ENCODE measurements around the gene FYCO1. TPM values are rescaled to one million over a fixed set of nuclear protein-coding genes. Genes with fewer than 3 reads are reported as not detected.
A peak's percentile ranks its signal among the peaks of the same experiment; 100 is the strongest.

FYCO1 gene
- total and polyA plus RNA-seq, 9 of the 15 experiments (the other 6 are each of a cell fraction or from before 2014, with no cell fraction given): 2.1 to 13.8 (median 7.4) TPM

DNA sequence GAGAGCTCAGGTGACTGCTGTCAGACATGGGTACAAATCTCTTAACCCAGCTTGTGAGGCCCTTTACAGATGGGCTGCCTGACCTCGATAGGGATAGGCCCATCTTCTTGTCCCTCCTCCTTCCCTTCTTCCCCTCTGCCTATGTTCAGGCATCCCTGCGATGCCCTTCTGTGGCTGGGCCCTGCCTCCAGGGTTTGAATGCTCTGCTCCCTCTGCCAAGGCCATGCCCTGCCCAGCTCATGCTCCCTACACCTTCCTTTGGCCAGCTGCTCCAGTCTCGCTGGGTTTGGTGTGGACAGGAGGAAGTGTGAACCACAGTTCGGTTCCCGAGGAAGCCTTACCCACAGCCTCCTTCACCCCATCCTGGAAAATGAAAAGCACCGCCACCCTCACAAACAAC lies 4.3 kb downstream of the FYCO1 start:
- Histone ChIP-seq H4K20me1 (replicated peaks; ENCODE audit: control insufficient read depth, insufficient read depth, low read length) (peaks cover 15% of the 10 kb centered on the region), H3K9me3 (replicated peaks; ENCODE audit: control insufficient read depth, insufficient read depth, low read depth, low read length) (no peaks in the 10 kb centered on the region), H3K27ac (ENCODE audit: extremely low read depth, low read depth, low read length) (no peak overlapping the region), H3K36me3 (ENCODE audit: control insufficient read depth, insufficient read depth, low read length) (peaks cover 11% of the 10 kb centered on the region; the same call in 1 of the 3 replicates), H3K4me2 (ENCODE audit: insufficient read depth, low read length) (no peak overlapping the region), H3K4me3 (no peak overlapping the region), H3K9ac (ENCODE audit: insufficient read depth in 1 of 2, low read depth in 2 of 2, low read length in 2 of 2) (peak overlapping the region in 1 of 2 experiments; percentile 67; a peak in 2 of 4 replicates), H3K9me1 (ENCODE audit: control insufficient read depth, insufficient read depth, low read length) (peaks cover 17% of the 10 kb centered on the region), H3K4me1 (replicated peaks in 1 of 2; ENCODE audit: control insufficient read depth in 2 of 2, insufficient read depth in 2 of 2, low read length in 2 of 2) (peaks cover 28 to 49% of the 10 kb centered on the region in 2 experiments), H3K27me3 (ENCODE audit: control insufficient read depth in 2 of 2, insufficient read depth in 2 of 2, low read length in 2 of 2) (no peaks in the 10 kb centered on the region), H3K79me2 (ENCODE audit: control insufficient read depth, insufficient read depth, low read length) (peaks cover 85% of the 10 kb centered on the region), H2AFZ (ENCODE audit: low read depth, low read length) (no peak overlapping the region)
- intact Hi-C loops (cut with micrococcal nuclease): no loop called here
- DNase-seq (ENCODE audit: extremely low read depth in 1 of 4, low spot score in 3 of 4) (no peak), FAIRE-seq (no peak), ATAC-seq (no peak)
- 87% methylated on average over 6 of the region's 6 CpGs for WGBS (ENCODE audit: insufficient coverage, low coverage, missing lambda C conversion rate)
- ChIA-PET POLR2A (no interaction called here), CTCF (ENCODE audit: low intra/inter-chr PET ratio) (no interaction called here)
- BruUV-seq (replicated peaks): no TSS peak
- in situ Hi-C loops (cut with MboI): no loop called here
- TF ChIP-seq MEF2D (tag; conservative IDR thresholded peaks at IDR 0.05; ENCODE audit: low read depth): no peak
- TF ChIP-seq WHSC1 (IDR thresholded peaks at IDR 0.05; ENCODE audit: low read length): peak; percentile 33

DNA sequence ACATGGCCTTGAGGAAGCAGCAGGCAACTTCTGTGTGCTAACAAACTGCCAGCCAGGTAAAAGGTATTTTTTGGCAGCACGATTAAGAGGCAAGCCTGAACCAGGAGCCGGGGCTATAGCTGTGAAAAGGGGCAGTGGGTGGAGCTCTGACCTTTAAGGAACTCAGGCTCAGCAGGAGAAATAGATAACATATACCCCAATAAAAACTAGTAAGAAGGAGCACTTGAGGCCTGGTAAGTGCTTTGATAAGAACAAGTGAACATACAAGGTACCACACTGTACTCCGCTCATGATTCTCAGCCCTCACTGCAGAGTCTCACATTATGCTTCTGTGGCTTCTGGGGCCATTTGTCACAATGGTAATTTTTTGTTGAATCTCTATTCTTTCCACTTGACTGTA lies 5.4 kb downstream of the FYCO1 start:
- Histone ChIP-seq H3K27me3 (ENCODE audit: control insufficient read depth in 2 of 2, insufficient read depth in 2 of 2, low read length in 2 of 2) (no peaks in the 10 kb centered on the region), H3K79me2 (ENCODE audit: control insufficient read depth, insufficient read depth, low read length) (peaks cover 88% of the 10 kb centered on the region), H3K9me1 (ENCODE audit: control insufficient read depth, insufficient read depth, low read length) (peaks cover 17% of the 10 kb centered on the region), H2AFZ (ENCODE audit: low read depth, low read length) (no peak overlapping the region), H3K4me3 (no peak overlapping the region), H3K36me3 (ENCODE audit: control insufficient read depth, insufficient read depth, low read length) (peaks cover 15% of the 10 kb centered on the region; the same call in 2 of the 3 replicates), H3K4me1 (replicated peaks in 1 of 2; ENCODE audit: control insufficient read depth in 2 of 2, insufficient read depth in 2 of 2, low read length in 2 of 2) (peaks cover 19 to 54% of the 10 kb centered on the region in 2 experiments), H3K9ac (ENCODE audit: insufficient read depth in 1 of 2, low read depth in 2 of 2, low read length in 2 of 2) (peak overlapping the region in 1 of 2 experiments; percentile 6; a peak in 1 of 4 replicates), H3K4me2 (ENCODE audit: insufficient read depth, low read length) (peak overlapping the region; percentile 2; the same call in 1 of the 2 replicates), H3K27ac (ENCODE audit: extremely low read depth, low read depth, low read length) (no peak overlapping the region), H3K9me3 (replicated peaks; ENCODE audit: control insufficient read depth, insufficient read depth, low read depth, low read length) (no peaks in the 10 kb centered on the region), H4K20me1 (replicated peaks; ENCODE audit: control insufficient read depth, insufficient read depth, low read length) (peaks cover 27% of the 10 kb centered on the region)
- ChIA-PET CTCF (ENCODE audit: low intra/inter-chr PET ratio) (no interaction called here), POLR2A (interaction anchor here (1.1 kb wide), 1 partner anchor 24 kb away, joined by 3 read pairs; no protein-coding TSS in a partner anchor)
- peak; percentile 8; the same call in 1 of the 3 replicates for ATAC-seq
- peak; percentile 65 for FAIRE-seq
- in situ Hi-C loops (cut with MboI): no loop called here
- peak in 2 of 4 experiments; percentile 36 to 38 for DNase-seq (ENCODE audit: extremely low read depth in 1 of 4, low spot score in 3 of 4)
- intact Hi-C loops (cut with micrococcal nuclease): no loop called here
- WGBS (ENCODE audit: insufficient coverage, low coverage, missing lambda C conversion rate): 32% methylated on average over 3 of the region's 3 CpGs
- no TSS peak for BruUV-seq (replicated peaks)
- TF ChIP-seq, protein P1, sequence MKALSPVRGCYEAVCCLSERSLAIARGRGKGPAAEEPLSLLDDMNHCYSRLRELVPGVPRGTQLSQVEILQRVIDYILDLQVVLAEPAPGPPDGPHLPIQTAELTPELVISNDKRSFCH (CRISPR knock-in tag; IDR thresholded peaks at IDR 0.05): no peak
- TF ChIP-seq, protein P1 (tag; IDR thresholded peaks at IDR 0.05): 0 out of 2 replicates have a peak, but pooled peaks have one; percentile 37
- TF ChIP-seq RBM22 (IDR thresholded peaks at IDR 0.05; ENCODE audit: low read depth, low read length, poor library complexity, severe bottlenecking): no peak
- TF ChIP-seq, protein P2, sequence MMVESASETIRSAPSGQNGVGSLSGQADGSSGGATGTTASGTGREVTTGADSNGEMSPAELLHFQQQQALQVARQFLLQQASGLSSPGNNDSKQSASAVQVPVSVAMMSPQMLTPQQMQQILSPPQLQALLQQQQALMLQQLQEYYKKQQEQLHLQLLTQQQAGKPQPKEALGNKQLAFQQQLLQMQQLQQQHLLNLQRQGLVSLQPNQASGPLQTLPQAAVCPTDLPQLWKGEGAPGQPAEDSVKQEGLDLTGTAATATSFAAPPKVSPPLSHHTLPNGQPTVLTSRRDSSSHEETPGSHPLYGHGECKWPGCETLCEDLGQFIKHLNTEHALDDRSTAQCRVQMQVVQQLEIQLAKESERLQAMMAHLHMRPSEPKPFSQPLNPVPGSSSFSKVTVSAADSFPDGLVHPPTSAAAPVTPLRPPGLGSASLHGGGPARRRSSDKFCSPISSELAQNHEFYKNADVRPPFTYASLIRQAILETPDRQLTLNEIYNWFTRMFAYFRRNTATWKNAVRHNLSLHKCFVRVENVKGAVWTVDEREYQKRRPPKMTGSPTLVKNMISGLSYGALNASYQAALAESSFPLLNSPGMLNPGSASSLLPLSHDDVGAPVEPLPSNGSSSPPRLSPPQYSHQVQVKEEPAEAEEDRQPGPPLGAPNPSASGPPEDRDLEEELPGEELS (CRISPR knock-in tag; IDR thresholded peaks at IDR 0.05; ENCODE audit: borderline replicate concordance): no peak
- TF ChIP-seq, protein P3, sequence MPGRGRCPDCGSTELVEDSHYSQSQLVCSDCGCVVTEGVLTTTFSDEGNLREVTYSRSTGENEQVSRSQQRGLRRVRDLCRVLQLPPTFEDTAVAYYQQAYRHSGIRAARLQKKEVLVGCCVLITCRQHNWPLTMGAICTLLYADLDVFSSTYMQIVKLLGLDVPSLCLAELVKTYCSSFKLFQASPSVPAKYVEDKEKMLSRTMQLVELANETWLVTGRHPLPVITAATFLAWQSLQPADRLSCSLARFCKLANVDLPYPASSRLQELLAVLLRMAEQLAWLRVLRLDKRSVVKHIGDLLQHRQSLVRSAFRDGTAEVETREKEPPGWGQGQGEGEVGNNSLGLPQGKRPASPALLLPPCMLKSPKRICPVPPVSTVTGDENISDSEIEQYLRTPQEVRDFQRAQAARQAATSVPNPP (IDR thresholded peaks at IDR 0.05; ENCODE audit: borderline replicate concordance, insufficient read depth, insufficient read length): no peak
- TF ChIP-seq ZNF444 (CRISPR knock-in tag; IDR thresholded peaks at IDR 0.05): no peak
- TF ChIP-seq, protein P4, sequence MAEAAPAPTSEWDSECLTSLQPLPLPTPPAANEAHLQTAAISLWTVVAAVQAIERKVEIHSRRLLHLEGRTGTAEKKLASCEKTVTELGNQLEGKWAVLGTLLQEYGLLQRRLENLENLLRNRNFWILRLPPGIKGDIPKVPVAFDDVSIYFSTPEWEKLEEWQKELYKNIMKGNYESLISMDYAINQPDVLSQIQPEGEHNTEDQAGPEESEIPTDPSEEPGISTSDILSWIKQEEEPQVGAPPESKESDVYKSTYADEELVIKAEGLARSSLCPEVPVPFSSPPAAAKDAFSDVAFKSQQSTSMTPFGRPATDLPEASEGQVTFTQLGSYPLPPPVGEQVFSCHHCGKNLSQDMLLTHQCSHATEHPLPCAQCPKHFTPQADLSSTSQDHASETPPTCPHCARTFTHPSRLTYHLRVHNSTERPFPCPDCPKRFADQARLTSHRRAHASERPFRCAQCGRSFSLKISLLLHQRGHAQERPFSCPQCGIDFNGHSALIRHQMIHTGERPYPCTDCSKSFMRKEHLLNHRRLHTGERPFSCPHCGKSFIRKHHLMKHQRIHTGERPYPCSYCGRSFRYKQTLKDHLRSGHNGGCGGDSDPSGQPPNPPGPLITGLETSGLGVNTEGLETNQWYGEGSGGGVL (CRISPR knock-in tag; IDR thresholded peaks at IDR 0.05): no peak

Measured in K562 (cell line).